IMR-90 (cell line): Measurements from ENCODE around the gene CD93. TPM values are rescaled to one million over a fixed set of nuclear protein-coding genes. Genes with fewer than 3 reads are reported as not detected.

Source experiments
- ATAC-seq: fragments of 200-7000 bp; cut with Tn5 transposase; 2 replicates; pipeline ENCODE4 v1.9.1; 2020; ENCODE audit warnings: low read depth, mild to moderate bottlenecking, moderate library complexity
- BruUV-seq: library from RNA; stranded (reverse); fragments of 400-500 nt; replicated peaks from 2 replicates; lab custom pipeline; 2021; lab: Mats Ljungman, UMichigan
- CTCF ChIA-PET: fragments of 300-600 bp; formaldehyde crosslinking; extraction: SDS; loops from one replicate; lab custom pipeline; 2021; ENCODE audit warnings: antibody characterized with exemption; lab: Yijun Ruan, JAX
- POLR2A ChIA-PET: fragments of 300-600 bp; sonication (Branson Sonifier 250); formaldehyde crosslinking; loops from one replicate; lab custom pipeline; 2022; ENCODE audit warnings: antibody characterized with exemption; ENCODE audit not compliant: unreplicated experiment; lab: Charles Lee
- DNase-seq: peaks from one replicate; pipeline ENCODE4 v3.0.0; 2013
- H2AFZ ChIP-seq: replicated peaks from 2 replicates; pipeline ENCODE3; 2013; ENCODE audit warnings: low read length, mild to moderate bottlenecking; ENCODE audit not compliant: poor library complexity
- H2AK5ac ChIP-seq: 2 replicates; pipeline ENCODE4 v1.6.1; 2013; ENCODE audit warnings: low read depth, low read length, inconsistent platforms
- H2AK9ac ChIP-seq: replicated peaks from 2 replicates; pipeline ENCODE3; 2013; ENCODE audit warnings: mild to moderate bottlenecking, low read depth, low read length, moderate library complexity; ENCODE audit not compliant: poor library complexity
- H2BK120ac ChIP-seq: 2 replicates; pipeline ENCODE4 v1.6.1; 2013; ENCODE audit warnings: low read depth, low read length, inconsistent platforms
- H2BK15ac ChIP-seq: 3 replicates; pipeline ENCODE4 v1.6.1; 2013; ENCODE audit warnings: low read depth, low read length, inconsistent platforms
- H2BK20ac ChIP-seq: 2 replicates; pipeline ENCODE4 v1.6.1; 2013; ENCODE audit warnings: low read depth, mild to moderate bottlenecking, inconsistent platforms, low read length, moderate library complexity
- H2BK5ac ChIP-seq: 2 replicates; pipeline ENCODE4 v1.6.1; 2013; ENCODE audit warnings: mild to moderate bottlenecking, low read depth, low read length, inconsistent platforms; ENCODE audit not compliant: poor library complexity, severe bottlenecking
- H3K14ac ChIP-seq: replicated peaks from 2 replicates; pipeline ENCODE4 v1.6.1; 2013; ENCODE audit warnings: low read depth, low read length, inconsistent platforms
- H3K18ac ChIP-seq: 2 replicates; pipeline ENCODE4 v1.6.1; 2013; ENCODE audit warnings: low read depth, low read length, control low read depth
- H3K23ac ChIP-seq: 2 replicates; pipeline ENCODE4 v1.6.1; 2013; ENCODE audit warnings: low read depth, low read length, inconsistent platforms
- H3K27ac ChIP-seq: 2 replicates; pipeline ENCODE4 v1.5.1; 2013; ENCODE audit warnings: mild to moderate bottlenecking, control low read depth, low read length; ENCODE audit not compliant: insufficient read depth
- H3K27me3 ChIP-seq: 2 replicates; pipeline ENCODE4 v1.6.1; 2013; ENCODE audit warnings: low read length; ENCODE audit not compliant: control insufficient read depth, insufficient read depth
- H3K36me3 ChIP-seq: 2 replicates; pipeline ENCODE4 v1.6.1; 2013; ENCODE audit warnings: low read length, mixed read lengths; ENCODE audit not compliant: control insufficient read depth, insufficient read depth
- H3K4ac ChIP-seq: 2 replicates; pipeline ENCODE4 v1.6.1; 2013; ENCODE audit warnings: low read depth, low read length, inconsistent platforms
- H3K4me1 ChIP-seq: 2 replicates; pipeline ENCODE4 v1.6.1; 2013; ENCODE audit warnings: low read length, mixed read lengths; ENCODE audit not compliant: control insufficient read depth, insufficient read depth
- H3K4me2 ChIP-seq: 2 replicates; pipeline ENCODE4 v1.6.1; 2013; ENCODE audit warnings: low read depth, mild to moderate bottlenecking, control low read depth, low read length, moderate library complexity
- H3K4me3 ChIP-seq: 2 replicates; pipeline ENCODE4 v1.5.1; 2013; ENCODE audit warnings: low read depth, mild to moderate bottlenecking, control low read depth, low read length, moderate library complexity; ENCODE audit not compliant: insufficient read depth
- H3K56ac ChIP-seq: 2 replicates; pipeline ENCODE4 v1.6.1; 2013; ENCODE audit warnings: low read length, inconsistent platforms; ENCODE audit not compliant: insufficient read depth; ENCODE audit errors: extremely low read depth
- H3K79me1 ChIP-seq, 2 experiments: 2 replicates each; pipeline ENCODE4 v1.6.1; 2013; ENCODE audit warnings: low read length in 2 of 2, inconsistent platforms in 1 of 2, low read depth in 1 of 2
- H3K9ac ChIP-seq: 2 replicates; pipeline ENCODE4 v1.6.1; 2013; ENCODE audit warnings: low read depth, low read length, control low read depth
- H3K9me1 ChIP-seq: 2 replicates; pipeline ENCODE4 v1.6.1; 2013; ENCODE audit warnings: low read length, inconsistent platforms; ENCODE audit not compliant: insufficient read depth
- H3K9me3 ChIP-seq: 2 replicates; pipeline ENCODE4 v1.6.1; 2013; ENCODE audit warnings: low read length; ENCODE audit not compliant: control insufficient read depth, insufficient read depth
- H4K20me1 ChIP-seq: 2 replicates; pipeline ENCODE4 v1.6.1; 2013; ENCODE audit warnings: low read length, inconsistent platforms; ENCODE audit not compliant: insufficient read depth
- H4K5ac ChIP-seq: 2 replicates; pipeline ENCODE4 v1.6.1; 2013; ENCODE audit warnings: mild to moderate bottlenecking, low read depth, low read length, control low read depth
- H4K8ac ChIP-seq, 2 experiments: 2 replicates each; pipeline ENCODE4 v1.6.1; 2013; ENCODE audit warnings: low read depth in 2 of 2, low read length in 2 of 2, control low read depth in 1 of 2, inconsistent platforms in 1 of 2
- H4K91ac ChIP-seq: 2 replicates; pipeline ENCODE4 v1.6.1; 2013; ENCODE audit warnings: low read depth, low read length, inconsistent platforms; ENCODE audit not compliant: insufficient read depth
- RAD21 ChIP-seq: IDR thresholded peaks from 2 replicates; pipeline ENCODE4 v1.6.1; 2012; ENCODE audit warnings: low read length, improper control_type of control experiment
- RFX5 ChIP-seq: IDR thresholded peaks from 2 replicates; pipeline ENCODE4 v1.8.0; 2012; ENCODE audit warnings: low read depth, mild to moderate bottlenecking, low read length, moderate library complexity
- SMC3 ChIP-seq: fragments of 150-350 bp; IDR thresholded peaks from 2 replicates; pipeline ENCODE4 v1.6.1; 2016; ENCODE audit warnings: low read depth, mild to moderate bottlenecking, antibody characterized with exemption, low read length, moderate library complexity
- WGBS, 2 experiments: methylation state at CpG; one replicate each; pipeline versions ENCODE4 v1.1.5 to v1.1.7; 2013; ENCODE audit warnings: missing lambda C conversion rate in 2 of 2; ENCODE audit not compliant: insufficient read length in 1 of 2; ENCODE audit errors: extremely low coverage in 2 of 2; 5-methylcytosine and 5-hydroxymethylcytosine counted together
- dilution Hi-C: fragments of 300-500 bp; cut with HindIII; formaldehyde crosslinking; loops from one replicate; pipeline ENCODE4 v1.14.3; 2018; ENCODE audit warnings: low sequenced_read_pairs; ENCODE audit not compliant: unreplicated experiment
- in situ Hi-C: fragments of 300-500 bp; cut with MboI; formaldehyde crosslinking; loops from 3 replicates; pipeline ENCODE4 v1.14.3; 2019; ENCODE audit warnings: low sequenced_read_pairs, inconsistent platforms, mixed read lengths
- intact Hi-C: fragments of 100-400 bp; cut with micrococcal nuclease; formaldehyde crosslinking; loops from 2 replicates; pipeline ENCODE4 v1.10.0; 2022
- polyA plus RNA-seq, 3 experiments: library from polyadenylated mRNA; depleted of rRNA; stranded (reverse); fragments of >200 nt; gene quantifications; 2 replicates each; pipeline ENCODE4 v1.2.3, GENCODE V29; 2012; ENCODE audit warnings: low replicate concordance in 1 of 3
- total RNA-seq: library from RNA; depleted of rRNA; stranded (reverse); fragments of >200 nt; gene quantifications from 2 replicates; pipeline ENCODE4 v1.2.3, GENCODE V29; 2012

CD93 gene
- total and polyA plus RNA-seq, 2 of the 4 experiments (the other 2 are of a cell fraction): under 0.01 to 0.02 TPM

DNA sequence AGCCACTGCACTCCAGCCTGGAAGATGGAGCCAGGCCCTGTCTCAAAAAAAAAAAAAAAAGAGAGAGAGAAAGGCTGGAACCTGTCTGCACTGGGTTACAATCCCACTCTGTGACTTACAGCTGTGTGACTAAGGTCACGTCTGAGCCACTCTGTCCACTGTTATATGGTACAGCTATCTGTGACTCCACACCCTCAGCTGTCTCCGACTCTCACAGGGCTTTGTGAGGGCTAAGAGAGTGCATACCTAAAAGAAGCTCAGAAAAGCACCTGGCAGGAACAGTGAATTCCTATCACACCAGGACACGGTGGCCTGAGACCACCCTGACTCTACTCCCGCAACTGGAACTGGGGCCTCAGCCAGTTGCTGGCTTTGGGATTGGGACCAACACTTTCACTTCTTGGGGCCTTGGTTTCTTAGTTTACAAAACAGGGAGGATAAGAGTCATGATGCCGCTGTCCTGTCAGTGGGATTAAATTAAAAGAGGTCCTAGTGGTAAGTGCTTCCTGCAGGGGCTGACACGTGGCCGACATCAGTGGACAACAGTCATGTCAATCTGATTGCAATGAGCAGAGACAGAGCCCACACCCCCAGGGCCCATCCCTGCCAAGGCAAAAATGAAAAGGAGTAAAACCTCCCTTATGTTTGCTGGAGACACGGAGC, 5.7 kb upstream of the CD93 start:
- Histone ChIP-seq H3K4ac (no peak overlapping the region), H3K23ac (no peak overlapping the region), H3K18ac (no peak overlapping the region), H3K4me1 (no peaks in the 10 kb centered on the region), H2BK120ac (no peak overlapping the region), H4K5ac (no peak overlapping the region), H4K20me1 (no peaks in the 10 kb centered on the region), H3K79me1 (no peaks in the 10 kb centered on the region), H3K56ac (no peak overlapping the region), H2AK5ac (no peak overlapping the region), H4K91ac (no peak overlapping the region), H2BK5ac (no peak overlapping the region), H3K9me3 (no peaks in the 10 kb centered on the region), H3K9ac (no peak overlapping the region), H3K27me3 (peaks cover 55% of the 10 kb centered on the region), H2BK15ac (no peak overlapping the region), H3K14ac (no peak overlapping the region), H4K8ac (no peak overlapping the region), H2AFZ (no peak overlapping the region), H3K4me2 (no peak overlapping the region), H3K4me3 (no peak overlapping the region), H2BK20ac (no peak overlapping the region), H2AK9ac (no peak overlapping the region), H3K27ac (no peak overlapping the region), H3K9me1 (no peaks in the 10 kb centered on the region), H3K36me3 (no peaks in the 10 kb centered on the region)
- ATAC-seq (no peak), DNase-seq (no peak)
- in situ Hi-C loops (loop anchor here (25.0 kb wide), 1 partner anchor 95 kb away; no protein-coding TSS in a partner anchor), intact Hi-C loops (no loop called here), dilution Hi-C loops (no loop called here)
- POLR2A ChIA-PET: no interaction called here
- 30% methylated on average over 2 of the region's 8 CpGs; no CpG with 5 or more reads in 1 of the 2 experiments for WGBS, 2 experiments
- CTCF ChIA-PET: no interaction called here
- TF ChIP-seq SMC3 (no peak), RFX5 (no peak), RAD21 (no peak)
- no TSS peak for BruUV-seq
